Small intestine (tissue), 7 donors: ENCODE measurements around the gene EML4. TPM values are rescaled to one million over a fixed set of nuclear protein-coding genes. Genes with fewer than 3 reads are reported as not detected.
A peak's percentile ranks its signal among the peaks of the same experiment; 100 is the strongest.
"Not testable (repeated sequence)": the region's sequence is repeated elsewhere in the genome, so short reads cannot be mapped to it uniquely, and the experiment has no call there.

Experiments
- DNase-seq, 2 donors: peaks; one replicate each; pipeline versions ENCODE4 v3.0.0 to v3.0.0-alpha.2; 2013
- FAIRE-seq: peaks from 2 replicates; lab custom pipeline; 2012; peaks lifted over from hg19 to GRCh38; lab: Jason Lieb, UNC
- H3K27ac ChIP-seq, 3 donors: one replicate each; pipeline ENCODE4 v1.5.1; 2013; ENCODE audit warnings: low read length in 2 of 3, mild to moderate bottlenecking in 2 of 3, control low read depth in 1 of 3, inconsistent platforms in 1 of 3, low read depth in 1 of 3, moderate library complexity in 1 of 3
- H3K27me3 ChIP-seq, 3 donors: one replicate each; pipeline ENCODE4 v1.6.1; 2013; ENCODE audit warnings: low read length in 3 of 3, inconsistent platforms in 1 of 3; ENCODE audit not compliant: control insufficient read depth in 3 of 3, insufficient read depth in 3 of 3
- H3K36me3 ChIP-seq, 3 donors: one replicate each; pipeline ENCODE4 v1.6.1; 2013; ENCODE audit warnings: low read length in 3 of 3, inconsistent platforms in 1 of 3, low read depth in 1 of 3, mild to moderate bottlenecking in 1 of 3, moderate library complexity in 1 of 3; ENCODE audit not compliant: control insufficient read depth in 3 of 3, insufficient read depth in 2 of 3
- H3K4me1 ChIP-seq, 3 donors: one replicate each; pipeline ENCODE4 v1.6.1; 2013; ENCODE audit warnings: low read length in 2 of 3, inconsistent platforms in 1 of 3, low read depth in 1 of 3, mild to moderate bottlenecking in 1 of 3, moderate library complexity in 1 of 3; ENCODE audit not compliant: control insufficient read depth in 3 of 3, insufficient read depth in 2 of 3
- H3K4me3 ChIP-seq, 3 donors: one replicate each; pipeline ENCODE4 v1.5.1; 2013; ENCODE audit warnings: low read length in 3 of 3, control low read depth in 1 of 3, inconsistent platforms in 1 of 3, low read depth in 1 of 3, mild to moderate bottlenecking in 1 of 3, moderate library complexity in 1 of 3
- H3K9me3 ChIP-seq, 2 donors: one replicate each; pipeline ENCODE4 v1.6.1; 2013; ENCODE audit warnings: low read depth in 1 of 2, low read length in 1 of 2; ENCODE audit not compliant: control insufficient read depth in 2 of 2, insufficient read depth in 1 of 2
- WGBS, 3 donors: extraction: QIAGEN DNeasy Blood & Tissue Kit; methylation state at CpG; one replicate each; pipeline ENCODE4 v1.1.7; 2013; 5-methylcytosine and 5-hydroxymethylcytosine counted together
- polyA plus RNA-seq, 4 donors: library from polyadenylated mRNA; stranded (reverse) in 3 of 4; unstranded in 1 of 4; fragments of 200-250 nt in 3 of 4; fragments of 120-200 nt in 1 of 4; gene quantifications; one replicate each; pipeline versions ENCODE4 v1.2.1 to v1.2.3, GENCODE V29; 2013
- donor health status: healthy with polysubstance abuse.
- donor health status: control.
- donor health status: control.
- donor health status: Bipolar disorder and iron deficiency.
- donor health status: healthy.

EML4 gene
- polyA plus RNA-seq, 4 donors, result 30.0 to 132 (median 33.3) TPM

DNA sequence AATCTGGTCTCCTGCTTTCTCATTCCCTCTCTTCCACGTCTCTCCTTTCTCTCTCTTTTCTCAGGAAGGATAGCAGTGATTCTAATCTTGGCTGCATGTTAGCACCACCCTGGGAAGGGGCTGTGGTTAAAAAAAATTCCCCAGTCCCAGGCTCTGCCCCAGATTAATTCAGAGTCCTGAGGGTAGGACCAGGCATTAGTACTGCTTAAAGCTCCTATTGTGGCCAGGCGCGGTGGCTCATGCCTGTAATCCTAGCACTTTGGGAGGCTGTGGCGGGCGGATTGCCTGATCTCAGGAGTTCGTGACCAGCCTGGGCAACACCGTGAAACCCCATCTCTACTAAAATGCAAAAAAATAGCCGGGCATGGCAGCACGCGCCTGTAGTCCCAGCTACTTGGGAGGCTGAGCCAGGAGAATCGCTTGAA, 35.4 kb upstream of the EML4 start:
- Histone ChIP-seq H3K4me3 (no peak overlapping the region), H3K27me3 (no peaks in the 10 kb centered on the region), H3K36me3 (no peaks in the 10 kb centered on the region), H3K9me3 (no peaks in the 10 kb centered on the region), H3K4me1 (peaks cover 2 to 26% (median 19%) of the 10 kb centered on the region in 3 donors), H3K27ac (peak overlapping the region in 2 of 3 donors; percentile 25 to 57)
- DNase-seq (no peak), FAIRE-seq (no peak)
- 89 to 94% (median 92%) methylated on average over 11 of the region's 11 CpGs for WGBS, 3 donors

GRCh38 chr2:42134401-42134932, 34.7 kb upstream of the EML4 start:
- not testable (repeated sequence) for FAIRE-seq, H3K27me3 ChIP-seq, H3K4me3 ChIP-seq, H3K9me3 ChIP-seq, H3K27ac ChIP-seq, DNase-seq, H3K36me3 ChIP-seq
- WGBS, 3 donors, result 88 to 92% (median 89%) methylated on average over 10 of the region's 10 CpGs
- peaks cover 2 to 20% (median 18%) of the 10 kb centered on the region in 3 donors for H3K4me1 ChIP-seq

GRCh38 chr2:42135381-42136312, 33.5 kb upstream of the EML4 start:
- no peak for FAIRE-seq
- Histone ChIP-seq H3K27ac (peak overlapping the region in 1 of 3 donors; percentile 66), H3K9me3 (no peaks in the 10 kb centered on the region), H3K4me3 (no peak overlapping the region), H3K4me1 (peaks cover 2 to 21% (median 18%) of the 10 kb centered on the region in 3 donors), H3K36me3 (no peaks in the 10 kb centered on the region), H3K27me3 (no peaks in the 10 kb centered on the region)
- 71 to 81% (median 73%) methylated on average over 4 of the region's 4 CpGs for WGBS, 3 donors
- DNase-seq, result no peak

- Histone ChIP-seq H3K36me3 (no peaks in the 10 kb centered on the region), H3K27ac (no peak overlapping the region), H3K9me3 (no peaks in the 10 kb centered on the region), H3K4me1 (peaks cover 2 to 31% (median 19%) of the 10 kb centered on the region in 3 donors), H3K4me3 (no peak overlapping the region), H3K27me3 (no peaks in the 10 kb centered on the region)
- no peak for FAIRE-seq
- WGBS, 3 donors, result 85 to 94% (median 94%) methylated on average over 2 of the region's 2 CpGs
- no peak for DNase-seq
Observed at GRCh38 chr2:42136782-42137124, 32.4 kb upstream of the EML4 start.

DNA sequence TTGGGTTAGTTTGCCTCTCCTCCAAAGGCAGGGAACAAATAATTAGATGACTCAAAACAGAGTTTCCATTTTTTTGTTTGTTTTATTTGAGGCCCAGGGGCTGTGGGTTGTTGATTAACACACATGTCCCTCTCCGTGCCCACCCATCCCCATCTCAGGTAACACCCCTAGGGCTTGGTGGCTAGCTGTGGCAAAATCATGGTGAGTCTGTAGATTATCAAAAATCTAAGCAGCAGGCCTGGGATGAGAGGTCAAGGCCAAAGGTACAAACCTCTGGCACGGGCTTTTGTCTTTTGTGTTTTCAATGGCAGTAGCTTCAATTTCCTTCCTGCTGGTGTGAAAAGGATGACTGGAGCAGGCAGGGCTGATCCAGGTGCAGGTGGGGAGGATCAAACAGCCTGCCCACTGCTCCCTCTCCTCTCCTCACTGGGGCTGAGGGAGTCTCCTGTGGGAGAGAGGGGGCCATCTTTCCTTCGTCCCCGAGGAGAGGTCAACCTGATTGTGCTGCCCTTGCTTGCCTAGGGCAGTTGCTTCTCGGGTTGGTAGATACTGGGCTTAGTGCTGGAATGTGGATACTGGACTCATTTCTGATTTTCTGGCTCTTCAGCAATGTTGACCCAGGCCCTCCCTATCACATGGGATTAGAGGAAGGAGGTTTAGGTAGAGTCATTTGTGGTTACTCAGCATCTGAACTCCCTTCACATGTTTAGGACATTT, 31.9 kb upstream of the EML4 start:
- H3K4me3 ChIP-seq, result no peak overlapping the region
- no peaks in the 10 kb centered on the region for H3K36me3 ChIP-seq
- 61 to 76% (median 72%) methylated on average over 5 of the region's 5 CpGs for WGBS, 3 donors
- FAIRE-seq, result no peak
- H3K4me1 ChIP-seq, result peaks cover 2 to 35% (median 15%) of the 10 kb centered on the region in 3 donors
- no peaks in the 10 kb centered on the region for H3K27me3 ChIP-seq
- H3K27ac ChIP-seq, result no peak overlapping the region
- H3K9me3 ChIP-seq, result no peaks in the 10 kb centered on the region
- no peak for DNase-seq

DNA sequence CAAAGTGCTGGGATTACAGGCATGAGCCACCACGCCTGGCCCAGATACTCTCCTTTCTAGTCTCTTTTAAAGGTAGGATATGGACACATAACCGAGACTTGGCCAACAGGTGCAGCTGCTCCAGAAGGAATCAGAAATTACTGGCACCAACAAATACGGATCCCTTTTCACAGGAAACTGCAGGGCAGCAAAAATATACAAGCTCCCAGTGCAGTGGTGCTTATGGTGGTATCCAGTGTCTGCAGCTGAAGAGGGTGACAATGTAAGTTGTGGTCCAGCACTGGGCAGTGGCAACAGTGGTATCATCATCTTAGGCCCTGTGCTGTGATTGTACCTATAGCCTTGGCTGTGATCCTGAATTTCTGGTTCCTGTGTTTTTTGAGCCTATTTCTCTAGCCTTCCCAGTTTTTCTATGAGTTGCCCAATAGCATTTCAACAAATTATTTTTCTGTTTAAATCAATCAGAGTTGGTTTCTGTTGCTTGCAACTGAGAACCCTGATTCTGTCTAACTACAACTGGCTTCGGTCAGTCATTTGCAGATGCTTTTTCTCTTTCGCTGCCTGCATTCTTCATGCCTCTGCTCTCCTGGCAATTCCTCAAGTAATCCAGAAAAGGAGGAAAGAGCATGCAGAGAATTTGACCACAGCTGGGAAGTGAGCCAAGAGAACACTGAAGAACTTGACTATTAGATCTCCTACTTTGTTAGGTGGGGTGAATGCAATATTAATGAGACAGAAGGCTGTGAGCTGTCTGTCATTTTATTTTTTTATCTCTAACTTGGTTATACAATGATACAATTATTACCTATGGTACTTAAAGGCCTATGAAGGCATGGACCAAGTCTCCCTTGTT, 30.8 kb upstream of the EML4 start:
- FAIRE-seq (no peak), DNase-seq (no peak)
- Histone ChIP-seq H3K9me3 (no peaks in the 10 kb centered on the region), H3K4me1 (peaks cover 0 to 35% (median 13%) of the 10 kb centered on the region in 3 donors), H3K27ac (no peak overlapping the region), H3K27me3 (no peaks in the 10 kb centered on the region), H3K4me3 (no peak overlapping the region), H3K36me3 (no peaks in the 10 kb centered on the region)
- WGBS, 3 donors, result 82 to 95% (median 94%) methylated on average over 5 of the region's 5 CpGs

DNA sequence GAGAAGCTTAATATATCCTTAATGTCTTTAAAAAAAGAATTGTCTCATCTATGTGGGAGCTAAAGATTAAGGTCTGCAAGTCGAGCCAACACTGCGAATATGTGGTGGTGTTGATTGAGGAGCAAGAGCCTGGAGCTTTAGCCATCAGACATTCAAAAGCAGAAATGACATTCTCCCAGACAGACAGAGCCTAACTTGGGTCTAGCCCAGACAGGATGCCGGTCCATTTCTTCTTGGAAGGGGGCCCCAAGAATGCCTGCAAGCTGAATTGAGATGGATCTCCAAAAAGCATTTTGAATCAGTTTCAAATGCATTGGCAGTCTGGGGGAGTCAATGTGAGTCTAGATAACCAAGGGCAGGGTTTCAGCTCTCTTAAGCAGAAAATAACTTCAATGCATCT, 30.1 kb upstream of the EML4 start:
- Histone ChIP-seq H3K27me3 (no peaks in the 10 kb centered on the region), H3K27ac (no peak overlapping the region), H3K9me3 (no peaks in the 10 kb centered on the region), H3K36me3 (no peaks in the 10 kb centered on the region), H3K4me3 (no peak overlapping the region), H3K4me1 (peaks cover 0 to 34% (median 10%) of the 10 kb centered on the region in 3 donors)
- WGBS, 3 donors, result 82 to 93% (median 92%) methylated on average over 3 of the region's 3 CpGs
- no peak for DNase-seq
- FAIRE-seq, result no peak
